ENCODE data around the gene OR1K1.

DNA sequence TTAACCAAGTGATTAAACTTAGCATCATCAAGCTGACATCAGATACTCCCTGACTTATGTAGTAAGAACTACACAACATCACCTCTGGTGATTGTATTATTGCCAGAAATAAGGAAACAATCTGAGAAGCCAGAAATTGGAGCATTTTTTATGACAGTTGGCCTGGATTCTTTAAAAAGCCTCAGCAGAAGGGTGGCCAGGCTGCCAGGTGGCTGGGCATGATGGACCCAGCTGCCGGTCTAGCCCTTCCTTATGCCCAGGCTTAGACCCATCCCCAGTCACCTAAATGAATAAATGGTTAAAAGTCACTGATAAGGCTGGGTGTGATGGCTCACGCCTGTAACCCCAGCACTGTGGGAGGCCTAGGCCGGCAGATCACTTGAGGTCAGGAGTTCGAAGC lies 12.8 kb downstream of the OR1K1 start:
- TF ChIP-seq POLR2A (IDR thresholded peaks at IDR 0.05): no peak
- TF ChIP-seq, protein P1, sequence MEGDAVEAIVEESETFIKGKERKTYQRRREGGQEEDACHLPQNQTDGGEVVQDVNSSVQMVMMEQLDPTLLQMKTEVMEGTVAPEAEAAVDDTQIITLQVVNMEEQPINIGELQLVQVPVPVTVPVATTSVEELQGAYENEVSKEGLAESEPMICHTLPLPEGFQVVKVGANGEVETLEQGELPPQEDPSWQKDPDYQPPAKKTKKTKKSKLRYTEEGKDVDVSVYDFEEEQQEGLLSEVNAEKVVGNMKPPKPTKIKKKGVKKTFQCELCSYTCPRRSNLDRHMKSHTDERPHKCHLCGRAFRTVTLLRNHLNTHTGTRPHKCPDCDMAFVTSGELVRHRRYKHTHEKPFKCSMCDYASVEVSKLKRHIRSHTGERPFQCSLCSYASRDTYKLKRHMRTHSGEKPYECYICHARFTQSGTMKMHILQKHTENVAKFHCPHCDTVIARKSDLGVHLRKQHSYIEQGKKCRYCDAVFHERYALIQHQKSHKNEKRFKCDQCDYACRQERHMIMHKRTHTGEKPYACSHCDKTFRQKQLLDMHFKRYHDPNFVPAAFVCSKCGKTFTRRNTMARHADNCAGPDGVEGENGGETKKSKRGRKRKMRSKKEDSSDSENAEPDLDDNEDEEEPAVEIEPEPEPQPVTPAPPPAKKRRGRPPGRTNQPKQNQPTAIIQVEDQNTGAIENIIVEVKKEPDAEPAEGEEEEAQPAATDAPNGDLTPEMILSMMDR (IDR thresholded peaks at IDR 0.05): no peak

All from heart left ventricle (tissue), 13 donors.